Measurements from ENCODE around the gene GALNT13. TPM values are rescaled to one million over a fixed set of nuclear protein-coding genes. Genes with fewer than 3 reads are reported as not detected.

GALNT13 gene
- total and polyA plus RNA-seq, 10 of the 15 experiments (the other 5 are each of a cell fraction or from before 2014, with no cell fraction given), result 0.04 TPM; not detected in 9

DNA sequence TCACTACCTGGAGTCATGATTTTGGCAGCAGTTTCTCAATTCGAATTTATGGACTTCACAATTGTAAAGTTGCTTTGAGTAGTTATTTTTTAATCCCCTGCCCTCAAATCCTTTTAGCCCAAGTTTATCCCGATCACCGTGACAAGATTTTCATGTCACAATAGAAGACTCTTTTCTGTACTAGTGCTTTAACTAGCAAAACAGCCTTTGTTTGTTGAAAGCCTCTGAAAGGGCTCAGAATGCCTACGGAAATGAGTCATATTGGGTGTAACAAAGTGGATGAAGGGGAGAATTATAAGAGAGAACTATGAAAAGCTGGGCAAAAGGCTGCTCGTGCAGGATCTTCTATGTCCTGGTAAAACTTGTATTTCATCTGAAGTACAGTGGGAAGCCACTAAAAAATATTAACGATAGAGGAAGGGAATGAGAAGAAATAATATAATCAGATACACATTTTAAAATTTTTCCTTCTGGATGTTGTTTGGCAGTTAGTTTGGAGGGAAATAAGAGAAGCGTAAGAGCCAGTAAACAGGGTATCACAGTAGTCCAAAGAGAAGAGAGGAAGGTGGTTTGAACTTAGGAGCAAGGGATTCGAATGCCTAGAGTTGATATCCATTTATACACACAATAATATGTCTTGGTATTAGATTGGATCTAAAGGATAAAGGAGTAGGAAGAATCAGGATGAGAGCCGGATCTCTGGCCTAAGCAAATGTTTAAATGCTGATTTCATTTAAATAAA, 114.9 kb downstream of the GALNT13 start:
- Histone ChIP-seq H3K27ac (ENCODE audit: control insufficient read depth, insufficient read depth) (no peak overlapping the region), H2AFZ (ENCODE audit: control insufficient read depth, low read depth, low read length) (no peak overlapping the region), H3K4me3 (no peak overlapping the region), H3K4me2 (ENCODE audit: control insufficient read depth, insufficient read depth) (no peak overlapping the region), H3K79me2 (ENCODE audit: control insufficient read depth, insufficient read depth, low read length) (no peaks in the 10 kb centered on the region), H4K20me1 (ENCODE audit: control insufficient read depth, insufficient read depth) (no peaks in the 10 kb centered on the region), H3K36me3 (ENCODE audit: control insufficient read depth in 2 of 2, insufficient read depth in 2 of 2, low read length in 1 of 2) (no peaks in the 10 kb centered on the region), H3K27me3 (replicated peaks in 1 of 2; ENCODE audit: control insufficient read depth in 2 of 2, insufficient read depth in 2 of 2, low read length in 1 of 2) (no peaks in the 10 kb centered on the region), H3K9me3 (replicated peaks; ENCODE audit: control insufficient read depth, insufficient read depth, low read length) (no peaks in the 10 kb centered on the region), H3K4me1 (ENCODE audit: control insufficient read depth, insufficient read depth, low read length) (no peaks in the 10 kb centered on the region), H3K9ac (ENCODE audit: control insufficient read depth, insufficient read depth, low read length) (no peak overlapping the region)
- FAIRE-seq (no peak), ATAC-seq (no peak), DNase-seq (ENCODE audit: low read depth, low spot score) (no peak)
- ChIA-PET CTCF (no interaction called here), SMC1A (ENCODE audit: uncharacterized antibody, unreplicated experiment) (no interaction called here), POLR2A (no interaction called here), RAD21 (ENCODE audit: unreplicated experiment) (no interaction called here)
- TF ChIP-seq SPI1 (IDR thresholded peaks at IDR 0.05; ENCODE audit: borderline replicate concordance, insufficient read depth, low read depth, low read length), result no peak
- TF ChIP-seq IKZF1 (conservative IDR thresholded peaks at IDR 0.05), result no peak
- no peak for TF ChIP-seq ZNF622 (IDR thresholded peaks at IDR 0.05)
- no peak for TF ChIP-seq PAX5 (IDR thresholded peaks at IDR 0.05; ENCODE audit: borderline replicate concordance, low read depth, low read length)
- TF ChIP-seq, protein P1, sequence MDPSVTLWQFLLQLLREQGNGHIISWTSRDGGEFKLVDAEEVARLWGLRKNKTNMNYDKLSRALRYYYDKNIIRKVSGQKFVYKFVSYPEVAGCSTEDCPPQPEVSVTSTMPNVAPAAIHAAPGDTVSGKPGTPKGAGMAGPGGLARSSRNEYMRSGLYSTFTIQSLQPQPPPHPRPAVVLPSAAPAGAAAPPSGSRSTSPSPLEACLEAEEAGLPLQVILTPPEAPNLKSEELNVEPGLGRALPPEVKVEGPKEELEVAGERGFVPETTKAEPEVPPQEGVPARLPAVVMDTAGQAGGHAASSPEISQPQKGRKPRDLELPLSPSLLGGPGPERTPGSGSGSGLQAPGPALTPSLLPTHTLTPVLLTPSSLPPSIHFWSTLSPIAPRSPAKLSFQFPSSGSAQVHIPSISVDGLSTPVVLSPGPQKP (IDR thresholded peaks at IDR 0.05; ENCODE audit: low read depth, low read length), result no peak
- TF ChIP-seq RELA (IDR thresholded peaks at IDR 0.05; ENCODE audit: borderline replicate concordance, partially characterized antibody), result no peak
- TF ChIP-seq NR2F1 (conservative IDR thresholded peaks at IDR 0.05), result no peak
- no peak for TF ChIP-seq CHD1 (IDR thresholded peaks at IDR 0.05; ENCODE audit: low read depth, low read length)
- no peak for TF ChIP-seq FOS (IDR thresholded peaks at IDR 0.05; ENCODE audit: borderline replicate concordance, extremely low read depth, insufficient read length)
- no peak for TF ChIP-seq BACH1 (IDR thresholded peaks at IDR 0.05; ENCODE audit: borderline replicate concordance)
- TF ChIP-seq EGR1 (IDR thresholded peaks at IDR 0.05; ENCODE audit: borderline replicate concordance in 1 of 2, low read depth in 2 of 2, low read length in 2 of 2), result no peak
- TF ChIP-seq, protein P2, sequence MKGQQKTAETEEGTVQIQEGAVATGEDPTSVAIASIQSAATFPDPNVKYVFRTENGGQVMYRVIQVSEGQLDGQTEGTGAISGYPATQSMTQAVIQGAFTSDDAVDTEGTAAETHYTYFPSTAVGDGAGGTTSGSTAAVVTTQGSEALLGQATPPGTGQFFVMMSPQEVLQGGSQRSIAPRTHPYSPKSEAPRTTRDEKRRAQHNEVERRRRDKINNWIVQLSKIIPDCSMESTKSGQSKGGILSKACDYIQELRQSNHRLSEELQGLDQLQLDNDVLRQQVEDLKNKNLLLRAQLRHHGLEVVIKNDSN (IDR thresholded peaks at IDR 0.05; ENCODE audit: borderline replicate concordance, extremely low read length, insufficient read depth, low read depth, low read length), result no peak
- no TSS peak for BruUV-seq (replicated peaks)
- intact Hi-C loops (cut with micrococcal nuclease; ENCODE audit: unreplicated experiment) (no loop called here), in situ Hi-C loops (cut with MboI) (no loop called here)
- 12% methylated on average over 9 of the region's 9 CpGs for WGBS (ENCODE audit: insufficient coverage, insufficient replicate concordance, low lambda C conversion rate, missing lambda C conversion rate)

Data from GM12878 (cell line).